ENCODE measurements around the gene FIP1L1. TPM values are rescaled to one million over a fixed set of nuclear protein-coding genes. Genes with fewer than 3 reads are reported as not detected.

Gene FIP1L1
- total RNA-seq, 1 experiment from 2014 or later: 47.6 TPM

- no peak for TF ChIP-seq PRDM15 (CRISPR knock-in tag; IDR thresholded peaks at IDR 0.05)
Observed at GRCh38 chr4:53422367-53422766, 44.9 kb downstream of the FIP1L1 start (continued).

GRCh38 chr4:53424280-53424679, 46.8 kb downstream of the FIP1L1 start:
- Mint-ChIP-seq H3K9me3 (no peaks in the 10 kb centered on the region), H3K4me3 (no peak overlapping the region), H3K36me3 (peaks cover 15% of the 10 kb centered on the region), H3K27me3 (ENCODE audit: low read depth) (no peaks in the 10 kb centered on the region), H3K4me1 (no peaks in the 10 kb centered on the region), H3K27ac (peak overlapping the region; percentile 89)
- CTCF ChIA-PET: no interaction called here
- POLR2A ChIA-PET: no interaction called here
- no peak for TF ChIP-seq PREB (CRISPR knock-in tag; IDR thresholded peaks at IDR 0.05; ENCODE audit: borderline replicate concordance)
- no peak for TF ChIP-seq ELF4 (CRISPR knock-in tag; IDR thresholded peaks at IDR 0.05; ENCODE audit: low read depth)
- no peak for TF ChIP-seq NR3C1 (CRISPR knock-in tag; conservative IDR thresholded peaks at IDR 0.05; ENCODE audit: low read depth)
- TF ChIP-seq ZSCAN18 (CRISPR knock-in tag; IDR thresholded peaks at IDR 0.05): no peak
- no peak for TF ChIP-seq ATF3 (CRISPR knock-in tag; conservative IDR thresholded peaks at IDR 0.05)
- no peak for DNase-seq (ENCODE audit: low spot score)
- no peak for ATAC-seq

- Mint-ChIP-seq H3K9me3 (no peaks in the 10 kb centered on the region), H3K27me3 (ENCODE audit: low read depth) (no peaks in the 10 kb centered on the region), H3K4me1 (no peaks in the 10 kb centered on the region), H3K27ac (no peak overlapping the region), H3K4me3 (no peak overlapping the region), H3K36me3 (peaks cover 26% of the 10 kb centered on the region)
- CTCF ChIA-PET: no interaction called here
- no peak for DNase-seq (ENCODE audit: low spot score)
- ATAC-seq: no peak
- POLR2A ChIA-PET: no interaction called here
- TF ChIP-seq ZSCAN18 (CRISPR knock-in tag; IDR thresholded peaks at IDR 0.05): no peak
- TF ChIP-seq GTF2I (CRISPR knock-in tag; conservative IDR thresholded peaks at IDR 0.05): no peak
- TF ChIP-seq ETV6 (CRISPR knock-in tag; IDR thresholded peaks at IDR 0.05): no peak
- TF ChIP-seq NR3C1 (CRISPR knock-in tag; conservative IDR thresholded peaks at IDR 0.05; ENCODE audit: low read depth): no peak
- TF ChIP-seq E2F1 (CRISPR knock-in tag; IDR thresholded peaks at IDR 0.05): no peak
- TF ChIP-seq PREB (CRISPR knock-in tag; IDR thresholded peaks at IDR 0.05; ENCODE audit: borderline replicate concordance): no peak
- no peak for TF ChIP-seq ZNF532 (CRISPR knock-in tag; IDR thresholded peaks at IDR 0.05; ENCODE audit: borderline replicate concordance)
- TF ChIP-seq CTCF (IDR thresholded peaks at IDR 0.05): no peak
- TF ChIP-seq TEAD1 (CRISPR knock-in tag; IDR thresholded peaks at IDR 0.05): no peak
- TF ChIP-seq SP1 (CRISPR knock-in tag; conservative IDR thresholded peaks at IDR 0.05): no peak
- TF ChIP-seq NR2C2 (CRISPR knock-in tag; IDR thresholded peaks at IDR 0.05): no peak
- TF ChIP-seq CBFB (CRISPR knock-in tag; IDR thresholded peaks at IDR 0.05; ENCODE audit: low read depth): no peak
- TF ChIP-seq TP53 (CRISPR knock-in tag; IDR thresholded peaks at IDR 0.05): no peak
Observed at GRCh38 chr4:53427366-53427765, 49.9 kb downstream of the FIP1L1 start.

Measured in WTC11 (cell line).